HG02763 (cell line): ENCODE measurements around the gene LMOD3.

Source experiments
- ATAC-seq: cut with Tn5 transposase; IDR thresholded peaks from one replicate; pipeline ENCODE4 v1.9.1; 2021; ENCODE audit warnings: mild to moderate bottlenecking, moderate library complexity; ENCODE audit not compliant: unreplicated experiment

Gene LMOD3

GRCh38 chr3:69065318-69065964 lies 57.0 kb downstream of the LMOD3 start:
- no peak for ATAC-seq

- ATAC-seq: no peak
These were observed 58.8 kb downstream of the LMOD3 start for GRCh38 chr3:69063636-69064035.

GRCh38 chr3:69059688-69060087 lies 62.7 kb downstream of the LMOD3 start:
- no peak for ATAC-seq

GRCh38 chr3:69058947-69059224 lies 63.5 kb downstream of the LMOD3 start:
- ATAC-seq: no peak

- peak; percentile 96 for ATAC-seq
These were observed 64.0 kb downstream of the LMOD3 start for GRCh38 chr3:69058180-69058946.
